Measurements from ENCODE around the gene MYF5.
A peak's percentile ranks its signal among the peaks of the same experiment; 100 is the strongest.

The MYF5 gene

DNA sequence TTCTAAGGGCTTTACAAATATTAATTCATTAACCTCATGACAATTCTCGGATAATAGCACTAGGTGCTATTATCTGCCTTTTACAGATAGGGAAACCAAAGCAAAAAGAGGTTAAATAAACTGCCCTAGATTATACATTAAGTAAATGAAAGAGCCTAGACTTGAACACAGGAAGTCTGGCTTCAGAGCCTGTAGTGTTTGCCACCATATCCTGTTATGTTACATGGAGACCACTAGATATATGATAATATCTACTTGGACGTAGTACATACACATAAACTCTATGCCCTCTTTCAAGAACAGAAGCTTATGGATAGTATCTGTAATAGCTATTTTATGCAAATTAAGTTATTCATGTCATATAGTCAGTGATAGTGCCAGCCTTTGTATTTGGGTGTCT, 26.2 kb upstream of the MYF5 start:
- H3K27me3 ChIP-seq (ENCODE audit: control insufficient read depth in 5 of 5, insufficient read depth in 4 of 5, low read length in 5 of 5) = no peaks in the 10 kb centered on the region
- peaks cover 0 to 6% (median 0%) of the 10 kb centered on the region in 5 donors for H3K9me3 ChIP-seq (ENCODE audit: control insufficient read depth in 5 of 5, low read length in 5 of 5)
- no peak overlapping the region for H3K9ac ChIP-seq (ENCODE audit: low read length in 5 of 5)
- no peak overlapping the region for H3K4me3 ChIP-seq (ENCODE audit: low read depth in 1 of 5, low read length in 5 of 5)
- H3K36me3 ChIP-seq (ENCODE audit: control insufficient read depth in 5 of 5, insufficient read depth in 5 of 5, low read length in 5 of 5) = no peaks in the 10 kb centered on the region
- no peaks in the 10 kb centered on the region for H3K4me1 ChIP-seq (ENCODE audit: control insufficient read depth in 5 of 5, insufficient read depth in 5 of 5, low read length in 5 of 5)
- no peak overlapping the region for H3K27ac ChIP-seq (ENCODE audit: low read depth, low read length)

DNA sequence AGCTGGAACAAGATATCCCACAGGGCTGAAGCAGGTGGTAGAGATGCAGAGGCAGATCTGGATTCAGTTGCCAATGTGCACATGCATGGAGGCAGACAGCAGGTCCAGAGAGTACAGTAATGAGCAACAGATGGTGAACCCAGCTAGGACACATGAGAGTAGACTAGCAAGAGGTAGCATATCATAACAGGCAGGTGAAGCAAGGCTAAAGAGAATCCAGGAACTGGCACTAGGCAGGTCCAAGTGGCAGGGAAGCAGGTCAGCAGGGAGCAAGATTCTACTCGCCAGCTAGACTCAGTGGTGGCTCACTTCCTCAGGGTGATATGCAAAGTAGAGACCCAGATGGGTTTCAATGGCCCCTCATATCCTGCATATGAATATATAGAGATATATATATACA, 24.6 kb upstream of the MYF5 start:
- H3K4me3 ChIP-seq (ENCODE audit: low read depth in 1 of 5, low read length in 5 of 5) = no peak overlapping the region
- H3K27ac ChIP-seq (ENCODE audit: low read depth, low read length) = no peak overlapping the region
- no peak overlapping the region for H3K9ac ChIP-seq (ENCODE audit: low read length in 5 of 5)
- no peaks in the 10 kb centered on the region for H3K9me3 ChIP-seq (ENCODE audit: control insufficient read depth in 5 of 5, low read length in 5 of 5)
- H3K36me3 ChIP-seq (ENCODE audit: control insufficient read depth in 5 of 5, insufficient read depth in 5 of 5, low read length in 5 of 5) = no peaks in the 10 kb centered on the region
- H3K27me3 ChIP-seq (ENCODE audit: control insufficient read depth in 5 of 5, insufficient read depth in 4 of 5, low read length in 5 of 5) = no peaks in the 10 kb centered on the region
- H3K4me1 ChIP-seq (ENCODE audit: control insufficient read depth in 5 of 5, insufficient read depth in 5 of 5, low read length in 5 of 5) = no peaks in the 10 kb centered on the region

DNA sequence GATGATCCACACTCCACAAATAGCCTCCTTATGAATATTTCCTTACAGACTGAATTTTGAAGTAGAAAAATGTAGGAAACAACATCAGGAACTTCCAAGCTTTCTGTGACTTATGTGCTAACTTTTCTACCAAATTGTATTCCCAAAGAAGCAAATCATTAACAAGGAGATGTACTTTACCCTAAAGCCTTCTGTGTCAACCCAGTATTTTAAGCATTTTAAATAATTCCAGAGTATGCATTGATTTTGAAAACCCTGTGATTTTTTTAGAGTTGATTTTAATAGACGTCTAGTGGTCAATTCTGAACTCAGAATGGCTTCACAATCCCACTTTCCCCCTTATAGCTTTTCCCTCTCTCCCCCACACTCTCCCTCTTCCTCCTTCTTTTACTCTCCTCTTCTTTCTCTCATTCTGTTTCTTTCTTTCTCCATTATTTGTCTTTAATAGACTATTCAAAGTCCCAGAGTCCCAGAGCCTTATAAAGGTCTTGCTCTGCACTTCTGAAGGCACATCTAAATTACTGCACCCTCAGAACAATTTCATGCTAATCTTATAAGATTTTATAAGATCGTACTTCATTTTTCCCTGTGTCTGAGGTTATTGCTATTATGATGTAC, 19.3 kb upstream of the MYF5 start:
- Histone ChIP-seq H3K36me3 (ENCODE audit: control insufficient read depth in 5 of 5, insufficient read depth in 5 of 5, low read length in 5 of 5) (no peaks in the 10 kb centered on the region), H3K4me3 (ENCODE audit: low read depth in 1 of 5, low read length in 5 of 5) (no peak overlapping the region), H3K4me1 (ENCODE audit: control insufficient read depth in 5 of 5, insufficient read depth in 5 of 5, low read length in 5 of 5) (peaks cover 0 to 2% (median under 1%) of the 10 kb centered on the region in 5 donors), H3K27me3 (ENCODE audit: control insufficient read depth in 5 of 5, insufficient read depth in 4 of 5, low read length in 5 of 5) (no peaks in the 10 kb centered on the region), H3K27ac (ENCODE audit: low read depth, low read length) (no peak overlapping the region), H3K9me3 (ENCODE audit: control insufficient read depth in 5 of 5, low read length in 5 of 5) (no peaks in the 10 kb centered on the region), H3K9ac (ENCODE audit: low read length in 5 of 5) (no peak overlapping the region)

DNA sequence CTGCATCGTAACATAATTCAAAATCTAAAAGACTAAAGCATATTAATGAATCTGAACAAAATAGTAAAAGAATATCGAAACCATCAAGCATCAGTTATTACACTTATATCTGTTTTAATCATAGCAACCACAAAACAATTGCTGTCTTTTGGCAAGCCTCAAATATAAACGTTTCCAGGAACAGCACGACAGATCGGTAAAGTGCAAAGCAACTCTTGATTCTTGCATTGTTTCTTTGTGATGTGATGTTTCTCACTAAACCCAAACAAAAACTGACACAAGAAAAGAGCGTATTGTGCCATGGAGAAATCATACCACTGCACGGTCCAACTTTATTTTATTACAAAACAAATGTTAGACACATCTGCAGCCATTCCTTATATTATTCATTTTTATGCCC, 18.5 kb upstream of the MYF5 start:
- no peaks in the 10 kb centered on the region for H3K9me3 ChIP-seq (ENCODE audit: control insufficient read depth in 5 of 5, low read length in 5 of 5)
- H3K27ac ChIP-seq (ENCODE audit: low read depth, low read length) = no peak overlapping the region
- H3K4me1 ChIP-seq (ENCODE audit: control insufficient read depth in 5 of 5, insufficient read depth in 5 of 5, low read length in 5 of 5) = peaks cover 0 to 10% (median 8%) of the 10 kb centered on the region in 5 donors
- H3K27me3 ChIP-seq (ENCODE audit: control insufficient read depth in 5 of 5, insufficient read depth in 4 of 5, low read length in 5 of 5) = no peaks in the 10 kb centered on the region
- H3K9ac ChIP-seq (ENCODE audit: low read length in 5 of 5) = no peak overlapping the region
- H3K36me3 ChIP-seq (ENCODE audit: control insufficient read depth in 5 of 5, insufficient read depth in 5 of 5, low read length in 5 of 5) = no peaks in the 10 kb centered on the region
- no peak overlapping the region for H3K4me3 ChIP-seq (ENCODE audit: low read depth in 1 of 5, low read length in 5 of 5)

DNA sequence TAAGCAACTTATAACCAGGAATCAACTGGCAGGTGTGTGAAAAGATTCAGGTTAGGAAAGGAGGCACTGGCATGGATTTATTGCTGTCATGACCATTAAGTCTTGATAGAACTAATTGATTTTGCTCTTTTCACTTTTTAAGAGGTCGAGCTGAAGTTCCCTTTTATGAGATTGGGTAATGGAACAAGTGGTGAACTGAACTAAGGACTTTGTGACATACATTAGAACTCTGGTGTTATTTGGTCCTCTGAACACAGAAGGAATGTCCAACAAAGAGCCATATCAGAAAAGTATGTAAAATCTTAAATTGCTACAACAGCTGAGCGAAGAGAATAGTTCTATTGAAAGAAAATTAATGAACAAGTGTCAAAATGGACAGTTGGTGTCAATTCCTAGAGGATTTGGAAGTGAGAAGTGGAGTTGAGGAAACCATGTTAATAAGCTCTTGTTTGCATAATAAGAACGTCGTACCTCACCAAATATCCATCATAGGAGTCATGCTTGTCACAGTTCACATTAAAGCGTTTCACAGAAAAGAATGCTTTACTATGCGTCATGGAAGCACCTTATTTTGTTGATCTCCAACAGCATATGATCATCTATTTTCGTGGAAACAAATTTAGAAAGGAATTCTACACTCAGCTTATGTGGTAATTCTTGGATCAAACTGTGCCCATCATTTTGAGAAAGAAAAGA, 17.7 kb upstream of the MYF5 start:
- Histone ChIP-seq H3K4me1 (ENCODE audit: control insufficient read depth in 5 of 5, insufficient read depth in 5 of 5, low read length in 5 of 5) (peaks cover 0 to 12% (median 8%) of the 10 kb centered on the region in 5 donors), H3K4me3 (ENCODE audit: low read depth in 1 of 5, low read length in 5 of 5) (no peak overlapping the region), H3K9ac (ENCODE audit: low read length in 5 of 5) (no peak overlapping the region), H3K27me3 (ENCODE audit: control insufficient read depth in 5 of 5, insufficient read depth in 4 of 5, low read length in 5 of 5) (no peaks in the 10 kb centered on the region), H3K27ac (ENCODE audit: low read depth, low read length) (no peak overlapping the region), H3K9me3 (ENCODE audit: control insufficient read depth in 5 of 5, low read length in 5 of 5) (no peaks in the 10 kb centered on the region), H3K36me3 (ENCODE audit: control insufficient read depth in 5 of 5, insufficient read depth in 5 of 5, low read length in 5 of 5) (no peaks in the 10 kb centered on the region)

DNA sequence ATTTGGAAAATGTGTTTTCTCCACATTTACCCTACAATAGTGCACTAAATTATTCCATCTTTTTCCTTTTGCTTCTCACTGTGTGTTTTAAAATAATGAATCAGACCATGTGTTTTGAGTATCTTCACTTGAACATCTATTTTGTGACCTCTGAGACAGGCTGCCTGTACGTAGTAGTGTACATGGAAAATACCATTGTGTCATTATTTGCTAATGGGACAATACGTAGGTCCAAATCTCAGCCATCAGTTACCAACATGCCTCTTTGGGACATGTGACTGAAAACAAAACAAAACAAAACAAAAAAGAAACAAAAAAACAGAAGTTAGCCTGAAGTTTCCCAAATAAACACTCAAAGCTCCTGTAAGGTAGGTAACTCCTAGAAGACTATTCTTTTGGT, 16.4 kb upstream of the MYF5 start:
- Histone ChIP-seq H3K9ac (ENCODE audit: low read length in 5 of 5) (no peak overlapping the region), H3K36me3 (ENCODE audit: control insufficient read depth in 5 of 5, insufficient read depth in 5 of 5, low read length in 5 of 5) (no peaks in the 10 kb centered on the region), H3K4me1 (ENCODE audit: control insufficient read depth in 5 of 5, insufficient read depth in 5 of 5, low read length in 5 of 5) (peaks cover 0 to 12% (median 8%) of the 10 kb centered on the region in 5 donors), H3K4me3 (ENCODE audit: low read depth in 1 of 5, low read length in 5 of 5) (no peak overlapping the region), H3K27ac (ENCODE audit: low read depth, low read length) (no peak overlapping the region), H3K9me3 (ENCODE audit: control insufficient read depth in 5 of 5, low read length in 5 of 5) (no peaks in the 10 kb centered on the region), H3K27me3 (ENCODE audit: control insufficient read depth in 5 of 5, insufficient read depth in 4 of 5, low read length in 5 of 5) (no peaks in the 10 kb centered on the region)

DNA sequence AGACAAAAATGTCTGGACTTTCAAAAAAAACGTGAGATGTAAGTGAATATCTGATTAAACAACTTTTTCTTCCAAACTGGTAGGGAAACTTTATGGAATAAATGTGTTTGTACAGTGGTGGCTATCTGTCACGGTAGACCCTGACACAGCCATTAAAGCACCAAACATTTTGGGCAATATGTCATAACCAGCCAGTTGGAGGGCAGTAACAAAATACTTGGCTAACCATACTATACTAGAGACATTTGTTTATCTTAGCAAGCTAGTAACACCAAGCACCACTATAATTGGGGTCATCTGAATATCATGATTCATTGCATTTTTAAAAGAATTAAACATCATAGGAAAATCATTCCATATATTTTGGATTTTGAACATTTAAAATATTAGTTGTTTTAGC, 15.3 kb upstream of the MYF5 start:
- Histone ChIP-seq H3K4me3 (ENCODE audit: low read depth in 1 of 5, low read length in 5 of 5) (no peak overlapping the region), H3K9me3 (ENCODE audit: control insufficient read depth in 5 of 5, low read length in 5 of 5) (no peaks in the 10 kb centered on the region), H3K36me3 (ENCODE audit: control insufficient read depth in 5 of 5, insufficient read depth in 5 of 5, low read length in 5 of 5) (no peaks in the 10 kb centered on the region), H3K9ac (ENCODE audit: low read length in 5 of 5) (no peak overlapping the region), H3K27me3 (ENCODE audit: control insufficient read depth in 5 of 5, insufficient read depth in 4 of 5, low read length in 5 of 5) (no peaks in the 10 kb centered on the region), H3K4me1 (ENCODE audit: control insufficient read depth in 5 of 5, insufficient read depth in 5 of 5, low read length in 5 of 5) (peaks cover 0 to 12% (median 8%) of the 10 kb centered on the region in 5 donors), H3K27ac (ENCODE audit: low read depth, low read length) (no peak overlapping the region)

DNA sequence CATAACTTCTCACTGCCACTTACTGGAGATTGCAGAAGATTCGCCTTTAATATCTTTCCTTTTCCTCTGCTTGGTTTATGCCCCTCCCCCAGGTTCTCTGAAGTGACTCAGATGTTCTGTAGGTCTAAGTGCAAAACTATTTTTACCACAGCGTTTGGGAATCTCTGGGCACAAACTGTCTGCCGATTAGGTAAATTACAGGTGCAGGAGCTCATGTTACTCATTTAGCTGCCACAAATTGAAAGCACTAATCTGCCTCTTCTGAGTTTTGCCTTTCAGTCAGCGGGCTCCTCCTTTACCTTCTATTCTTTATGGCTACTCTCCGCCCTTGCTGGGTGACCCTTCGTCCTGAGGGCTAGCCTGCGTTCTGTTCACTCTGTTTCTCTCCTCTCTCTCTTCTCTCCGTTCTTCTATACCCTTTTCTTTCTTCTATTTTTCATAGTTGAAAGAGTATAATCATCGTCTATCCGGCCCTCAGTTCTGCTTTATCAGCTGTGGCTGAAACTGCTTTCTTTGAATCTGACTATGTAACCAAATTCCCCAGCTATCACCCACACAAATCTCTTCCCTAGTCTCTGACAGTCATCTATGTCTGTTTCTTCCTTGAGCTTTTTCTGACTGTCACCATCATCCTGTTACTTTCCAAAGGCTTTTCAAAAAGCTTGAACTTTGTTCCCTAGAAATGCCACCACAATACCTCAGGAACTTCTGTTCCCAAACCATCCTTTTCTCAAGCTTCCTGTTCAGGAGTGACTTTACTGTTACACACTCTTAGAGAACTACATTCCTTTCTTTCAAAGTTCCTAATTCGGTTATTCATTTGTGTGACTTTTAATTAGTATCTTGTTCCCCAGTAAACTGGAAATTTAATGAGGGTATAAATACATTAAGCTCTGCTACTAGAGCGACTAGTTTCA, 13.6 kb upstream of the MYF5 start:
- H3K27me3 ChIP-seq (ENCODE audit: control insufficient read depth in 5 of 5, insufficient read depth in 4 of 5, low read length in 5 of 5) = peaks cover 0 to 6% (median 3%) of the 10 kb centered on the region in 5 donors
- peak overlapping the region in 3 of 5 donors; percentile 40 to 69 (median 64) for H3K9ac ChIP-seq (ENCODE audit: low read length in 5 of 5)
- no peaks in the 10 kb centered on the region for H3K9me3 ChIP-seq (ENCODE audit: control insufficient read depth in 5 of 5, low read length in 5 of 5)
- peaks cover 0 to 14% (median 12%) of the 10 kb centered on the region in 5 donors for H3K4me1 ChIP-seq (ENCODE audit: control insufficient read depth in 5 of 5, insufficient read depth in 5 of 5, low read length in 5 of 5)
- H3K27ac ChIP-seq (ENCODE audit: low read depth, low read length) = peak overlapping the region; percentile 56
- H3K36me3 ChIP-seq (ENCODE audit: control insufficient read depth in 5 of 5, insufficient read depth in 5 of 5, low read length in 5 of 5) = no peaks in the 10 kb centered on the region
- H3K4me3 ChIP-seq (ENCODE audit: low read depth in 1 of 5, low read length in 5 of 5) = peak overlapping the region; percentile 39 to 63 (median 53)

DNA sequence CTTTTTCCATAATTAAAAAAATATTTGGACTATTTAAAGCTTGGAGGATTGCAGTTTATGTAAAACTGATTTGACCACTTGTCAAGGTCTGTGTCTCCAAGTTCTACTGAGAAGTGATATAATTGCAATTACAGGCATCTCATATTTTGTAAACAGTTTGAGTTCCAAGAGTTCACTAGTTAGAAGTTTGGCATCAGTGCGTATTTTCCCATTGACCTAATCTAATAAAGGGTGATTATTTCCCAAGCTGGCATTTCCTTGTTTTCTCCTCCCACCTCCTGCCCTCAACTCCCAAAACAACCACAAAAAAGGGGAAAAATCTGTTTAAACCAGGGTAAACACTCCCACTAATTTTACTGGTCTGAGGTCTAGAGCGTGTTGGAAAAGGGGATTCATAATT, 12.3 kb upstream of the MYF5 start:
- no peak overlapping the region for H3K4me3 ChIP-seq (ENCODE audit: low read depth in 1 of 5, low read length in 5 of 5)
- H3K36me3 ChIP-seq (ENCODE audit: control insufficient read depth in 5 of 5, insufficient read depth in 5 of 5, low read length in 5 of 5) = no peaks in the 10 kb centered on the region
- H3K4me1 ChIP-seq (ENCODE audit: control insufficient read depth in 5 of 5, insufficient read depth in 5 of 5, low read length in 5 of 5) = peaks cover 0 to 23% (median 19%) of the 10 kb centered on the region in 5 donors
- peaks cover 3 to 12% (median 4%) of the 10 kb centered on the region in 5 donors for H3K27me3 ChIP-seq (ENCODE audit: control insufficient read depth in 5 of 5, insufficient read depth in 4 of 5, low read length in 5 of 5)
- no peak overlapping the region for H3K27ac ChIP-seq (ENCODE audit: low read depth, low read length)
- no peak overlapping the region for H3K9ac ChIP-seq (ENCODE audit: low read length in 5 of 5)
- H3K9me3 ChIP-seq (ENCODE audit: control insufficient read depth in 5 of 5, low read length in 5 of 5) = no peaks in the 10 kb centered on the region

All from subcutaneous abdominal adipose tissue (tissue), 5 donors.